ENCODE measurements around the gene NIPAL4.

NIPAL4 gene

GRCh38 chr5:157486861-157487260, 26.8 kb downstream of the NIPAL4 start:
- Mint-ChIP-seq H3K9me3 (peaks cover 2% of the 10 kb centered on the region), H3K36me3 (peaks cover 84% of the 10 kb centered on the region), H3K27ac (peak overlapping the region; percentile 95), H3K27me3 (no peaks in the 10 kb centered on the region), H3K4me3 (peak overlapping the region; percentile 55), H3K4me1 (peaks cover 52% of the 10 kb centered on the region)
- ATAC-seq, result peak; percentile 74

DNA sequence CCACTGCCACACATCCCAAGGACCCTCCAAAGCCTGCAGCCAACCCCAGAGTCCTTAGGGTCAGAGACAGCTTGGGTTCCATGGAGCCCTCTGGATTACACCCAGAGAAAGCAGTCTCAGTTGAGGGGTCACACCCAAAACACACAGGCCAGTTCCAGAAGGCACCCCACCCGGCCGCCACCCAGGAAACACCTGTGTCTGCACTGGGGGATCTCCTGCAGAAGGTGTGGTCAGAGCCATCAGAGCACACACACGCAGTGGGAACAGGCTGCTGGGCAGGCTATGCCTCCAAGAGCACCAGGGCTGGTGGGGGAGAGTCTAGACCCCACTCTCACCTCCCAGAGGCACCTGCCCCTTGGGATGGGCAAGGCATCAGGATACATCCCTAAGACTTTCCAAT, 27.3 kb downstream of the NIPAL4 start:
- no peaks in the 10 kb centered on the region for H3K27me3 Mint-ChIP-seq
- peaks cover 84% of the 10 kb centered on the region for H3K36me3 Mint-ChIP-seq
- H3K4me1 Mint-ChIP-seq, result peaks cover 48% of the 10 kb centered on the region
- peak; percentile 85 for ATAC-seq
- peaks cover 2% of the 10 kb centered on the region for H3K9me3 Mint-ChIP-seq
- peak overlapping the region; percentile 55 for H3K4me3 Mint-ChIP-seq
- peak overlapping the region; percentile 95 for H3K27ac Mint-ChIP-seq

GRCh38 chr5:157491471-157491995, 31.5 kb downstream of the NIPAL4 start:
- Mint-ChIP-seq H3K4me3 (no peak overlapping the region), H3K27ac (peak overlapping the region; percentile 95), H3K27me3 (no peaks in the 10 kb centered on the region), H3K9me3 (peaks cover 3% of the 10 kb centered on the region), H3K36me3 (peaks cover 73% of the 10 kb centered on the region), H3K4me1 (peaks cover 35% of the 10 kb centered on the region)
- no peak for ATAC-seq

DNA sequence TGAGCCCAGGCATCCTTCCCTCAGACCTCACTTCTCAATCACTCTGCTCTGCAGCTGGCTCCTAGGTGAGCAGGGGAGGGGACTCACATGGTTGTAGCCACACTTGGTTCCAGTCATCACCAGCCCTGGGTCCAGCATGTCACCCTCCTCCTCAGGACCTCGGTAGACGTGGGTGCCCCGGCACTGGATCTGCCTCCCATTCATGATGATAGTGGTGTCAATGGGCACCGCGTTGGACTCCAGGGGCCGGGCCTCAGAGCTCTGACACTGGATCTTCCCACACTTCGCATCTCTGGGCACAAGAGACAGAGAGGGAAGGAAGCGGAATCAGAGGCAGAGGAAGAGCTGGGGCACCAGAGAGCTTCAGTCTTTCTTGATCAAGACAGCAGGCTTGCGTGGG, 32.9 kb downstream of the NIPAL4 start:
- Mint-ChIP-seq H3K9me3 (peaks cover 3% of the 10 kb centered on the region), H3K4me3 (no peak overlapping the region), H3K27ac (peak overlapping the region; percentile 50), H3K36me3 (peaks cover 65% of the 10 kb centered on the region), H3K4me1 (peaks cover 22% of the 10 kb centered on the region), H3K27me3 (no peaks in the 10 kb centered on the region)
- no peak for ATAC-seq

DNA sequence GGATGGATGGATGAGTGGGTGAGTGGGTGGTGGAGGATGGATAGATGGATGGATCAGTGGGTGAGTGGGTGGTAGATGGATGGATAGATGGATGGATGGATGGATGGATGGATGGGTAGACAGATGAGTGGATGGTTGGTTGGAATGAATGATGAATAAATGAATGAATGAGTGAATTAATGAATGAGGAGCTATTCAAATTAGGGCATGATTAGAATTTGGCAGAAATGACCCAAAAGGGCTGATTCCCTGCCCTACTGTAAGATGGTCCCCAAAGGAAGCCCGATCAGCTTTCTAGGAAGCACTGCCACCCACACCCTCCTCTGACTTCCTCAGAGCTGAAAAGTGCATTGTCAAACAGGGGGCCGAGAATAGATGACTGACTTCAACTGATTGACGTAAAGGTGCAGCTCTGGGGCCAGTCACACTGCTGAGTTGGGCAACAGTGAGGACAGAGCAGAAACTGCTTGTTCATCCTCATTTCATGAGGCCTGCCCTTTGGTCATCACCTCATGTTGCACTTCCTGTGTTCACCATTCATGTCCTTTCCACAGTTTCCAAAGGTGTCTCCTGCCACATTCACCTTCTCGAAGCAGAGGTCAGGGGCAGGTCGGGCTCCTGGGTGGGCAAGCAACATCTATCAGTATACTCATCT, 34.3 kb downstream of the NIPAL4 start:
- Mint-ChIP-seq H3K36me3 (peaks cover 53% of the 10 kb centered on the region), H3K27me3 (no peaks in the 10 kb centered on the region), H3K4me1 (peaks cover 21% of the 10 kb centered on the region), H3K4me3 (no peak overlapping the region), H3K9me3 (peaks cover 3% of the 10 kb centered on the region), H3K27ac (peak overlapping the region; percentile 50)
- peak; percentile 77 for ATAC-seq

DNA sequence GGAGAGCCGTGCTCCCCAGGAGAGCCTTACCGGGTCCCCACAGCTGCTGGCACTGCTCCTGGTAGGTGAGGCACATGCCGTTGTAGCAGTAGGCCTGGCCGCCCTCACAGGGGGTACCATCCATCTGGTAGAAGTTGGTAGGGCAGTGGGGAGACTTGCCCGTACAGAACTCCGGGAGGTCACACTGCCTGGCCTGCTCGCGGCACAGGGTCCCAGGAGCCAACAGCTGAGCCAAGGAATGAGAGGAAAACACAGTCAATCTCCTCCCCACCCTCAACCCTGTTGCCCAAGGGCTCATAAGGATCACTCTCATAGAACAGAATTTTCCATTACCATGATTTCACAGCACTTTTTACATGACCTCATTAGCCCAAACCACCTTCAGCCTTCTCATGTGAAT, 36.9 kb downstream of the NIPAL4 start:
- peaks cover 3% of the 10 kb centered on the region for H3K9me3 Mint-ChIP-seq
- ATAC-seq, result no peak
- no peak overlapping the region for H3K4me3 Mint-ChIP-seq
- no peaks in the 10 kb centered on the region for H3K27me3 Mint-ChIP-seq
- H3K27ac Mint-ChIP-seq, result peak overlapping the region; percentile 69
- H3K4me1 Mint-ChIP-seq, result peaks cover 47% of the 10 kb centered on the region
- peaks cover 51% of the 10 kb centered on the region for H3K36me3 Mint-ChIP-seq

DNA sequence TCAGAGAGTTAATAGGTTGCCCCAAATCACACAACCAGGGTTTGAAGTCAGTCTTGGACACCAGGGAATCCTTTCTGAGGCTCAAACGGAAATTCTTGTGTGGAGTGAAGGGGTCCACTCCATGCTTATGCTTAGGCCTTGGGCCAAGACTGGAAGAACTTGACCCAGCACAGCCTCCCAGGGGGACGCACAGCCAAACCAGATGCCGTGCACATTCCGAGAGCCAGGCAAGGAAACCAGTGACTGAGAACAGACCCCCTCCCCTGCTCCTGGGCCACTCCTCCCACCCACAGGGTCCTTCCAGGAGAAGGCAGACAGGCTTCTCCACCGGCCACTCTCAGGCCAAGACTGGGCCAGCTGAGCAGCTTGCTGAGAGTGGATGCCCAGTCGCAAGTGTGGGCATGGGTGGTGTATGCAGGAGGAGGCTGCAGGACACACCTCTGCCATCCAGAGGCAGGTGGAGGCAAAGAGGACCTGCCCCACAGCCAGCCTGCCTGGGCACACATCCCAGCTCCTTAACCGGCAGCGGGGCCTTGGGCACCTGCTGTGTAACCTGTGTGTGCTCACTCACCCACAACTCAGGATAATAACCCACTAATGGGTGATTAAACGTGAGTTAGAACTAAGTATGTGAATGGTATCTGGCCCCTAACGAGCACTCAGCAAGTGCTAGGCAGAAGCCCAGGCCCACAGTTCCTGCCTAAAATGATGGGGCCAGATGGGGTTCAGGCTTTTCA, 38.0 kb downstream of the NIPAL4 start:
- H3K36me3 Mint-ChIP-seq, result peaks cover 46% of the 10 kb centered on the region
- H3K9me3 Mint-ChIP-seq, result peaks cover 3% of the 10 kb centered on the region
- peak overlapping the region; percentile 69 for H3K27ac Mint-ChIP-seq
- no peak for ATAC-seq
- H3K4me3 Mint-ChIP-seq, result no peak overlapping the region
- no peaks in the 10 kb centered on the region for H3K27me3 Mint-ChIP-seq
- peaks cover 59% of the 10 kb centered on the region for H3K4me1 Mint-ChIP-seq

DNA sequence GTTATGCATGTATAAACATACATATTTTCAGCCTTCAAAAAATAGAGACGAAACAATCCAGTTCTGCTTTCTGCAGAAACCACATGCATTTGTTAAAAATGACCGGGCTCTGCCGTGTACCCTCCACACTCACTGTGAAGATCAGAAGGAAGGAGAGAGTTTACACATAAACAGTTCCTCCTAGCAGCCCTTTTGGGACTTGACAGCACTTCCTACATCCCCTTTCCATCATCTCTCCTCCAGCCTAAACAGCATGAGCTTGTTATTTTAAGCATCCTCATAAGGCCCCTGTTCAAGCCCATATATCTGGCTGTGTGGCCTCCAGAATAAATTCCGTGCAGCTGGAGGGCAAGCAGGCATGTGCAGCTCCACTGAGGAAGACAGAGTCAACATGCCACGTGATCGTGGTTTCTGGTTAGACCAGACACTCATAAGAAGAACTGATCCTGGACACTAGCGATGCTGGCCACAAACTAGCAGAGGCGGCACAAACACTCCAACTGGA, 42.2 kb downstream of the NIPAL4 start:
- Mint-ChIP-seq H3K27ac (peak overlapping the region; percentile 90), H3K36me3 (peaks cover 50% of the 10 kb centered on the region), H3K4me3 (peak overlapping the region; percentile 29), H3K4me1 (peaks cover 72% of the 10 kb centered on the region), H3K9me3 (no peaks in the 10 kb centered on the region), H3K27me3 (no peaks in the 10 kb centered on the region)
- ATAC-seq, result peak; percentile 93

GRCh38 chr5:157504053-157504452, 44.0 kb downstream of the NIPAL4 start:
- Mint-ChIP-seq H3K36me3 (peaks cover 58% of the 10 kb centered on the region), H3K4me1 (peaks cover 89% of the 10 kb centered on the region)

GRCh38 chr5:157505496-157505895, 45.5 kb downstream of the NIPAL4 start:
- Mint-ChIP-seq H3K4me3 (peak overlapping the region; percentile 32), H3K27me3 (no peaks in the 10 kb centered on the region), H3K36me3 (peaks cover 57% of the 10 kb centered on the region), H3K27ac (peak overlapping the region; percentile 90), H3K4me1 (peaks cover 79% of the 10 kb centered on the region), H3K9me3 (no peaks in the 10 kb centered on the region)
- no peak for ATAC-seq

More at GRCh38 chr5:157504053-157504452, 44.0 kb downstream of the NIPAL4 start:
- H3K27me3 Mint-ChIP-seq, result no peaks in the 10 kb centered on the region
- no peak for ATAC-seq
- H3K4me3 Mint-ChIP-seq, result peak overlapping the region; percentile 19
- no peaks in the 10 kb centered on the region for H3K9me3 Mint-ChIP-seq
- peak overlapping the region; percentile 90 for H3K27ac Mint-ChIP-seq

DNA sequence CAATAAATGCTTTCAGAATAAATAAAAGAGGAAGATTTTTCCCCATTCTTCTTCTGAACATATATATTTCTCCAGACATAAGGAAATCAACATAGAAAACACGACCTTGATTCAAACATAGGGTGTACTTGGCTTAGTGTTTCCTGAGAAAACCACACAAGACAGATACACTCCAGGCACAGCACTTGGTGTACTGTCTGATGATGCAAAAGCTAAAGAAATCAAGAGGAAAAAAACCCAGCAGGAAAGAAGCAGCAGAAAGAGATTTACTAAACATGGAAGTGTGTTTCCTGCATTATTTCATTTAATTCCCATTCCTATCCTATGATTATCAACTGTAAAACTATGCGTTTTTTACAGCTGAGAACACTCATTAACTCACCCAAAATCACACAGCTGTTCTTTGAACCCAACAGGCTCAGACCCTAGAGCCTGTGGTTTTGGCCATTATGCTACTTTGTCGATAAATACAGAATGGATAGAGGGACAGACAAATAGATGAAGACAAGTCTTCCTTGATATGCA, 46.1 kb downstream of the NIPAL4 start:
- Mint-ChIP-seq H3K9me3 (no peaks in the 10 kb centered on the region), H3K36me3 (peaks cover 57% of the 10 kb centered on the region), H3K27ac (peak overlapping the region; percentile 90)

DNA sequence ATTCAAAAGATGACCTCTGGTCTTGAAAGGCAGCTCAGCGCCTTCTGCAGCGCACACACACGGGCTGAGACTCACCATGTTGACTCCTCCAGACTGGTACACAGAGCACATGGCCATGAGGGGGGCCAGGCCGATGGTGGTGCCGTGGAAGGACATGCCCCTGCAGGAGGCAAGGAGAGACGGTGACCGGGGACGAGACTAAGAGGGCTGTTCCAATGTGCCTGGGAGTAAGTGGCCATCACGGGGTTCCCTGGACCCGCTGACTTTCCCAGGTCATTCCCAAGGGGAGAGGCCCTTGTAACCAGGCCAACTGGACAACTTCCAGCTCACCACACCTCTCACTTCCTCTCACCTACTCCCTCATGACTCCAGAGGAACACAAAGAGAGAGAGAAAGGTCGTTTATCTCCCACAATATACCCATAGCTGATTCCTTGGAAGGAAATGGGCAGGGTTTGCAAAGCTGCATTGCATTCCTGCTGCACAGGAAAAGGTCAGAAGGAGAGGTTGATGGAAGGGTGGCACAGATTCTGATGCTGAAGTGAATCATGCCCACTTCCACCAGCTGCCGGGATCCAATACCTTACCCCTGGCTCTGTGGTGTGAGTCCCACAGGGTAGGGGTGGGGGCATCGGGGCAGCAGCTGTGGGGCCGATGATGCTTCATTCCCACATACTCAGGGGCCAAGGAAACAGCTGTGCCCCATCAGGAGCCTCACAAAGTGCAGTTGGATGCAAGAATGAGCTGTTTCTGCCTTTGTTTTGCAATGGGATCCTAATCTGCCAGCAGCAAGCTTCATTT, 47.2 kb downstream of the NIPAL4 start:
- no peak overlapping the region for H3K4me3 Mint-ChIP-seq
- no peaks in the 10 kb centered on the region for H3K9me3 Mint-ChIP-seq
- peaks cover 61% of the 10 kb centered on the region for H3K36me3 Mint-ChIP-seq
- peaks cover 69% of the 10 kb centered on the region for H3K4me1 Mint-ChIP-seq
- no peak for ATAC-seq
- H3K27me3 Mint-ChIP-seq, result no peaks in the 10 kb centered on the region
- peak overlapping the region; percentile 90 for H3K27ac Mint-ChIP-seq

More for the DNA sequence above, 46.1 kb downstream of the NIPAL4 start:
- Mint-ChIP-seq H3K4me3 (no peak overlapping the region), H3K27me3 (no peaks in the 10 kb centered on the region), H3K4me1 (peaks cover 72% of the 10 kb centered on the region)
- no peak for ATAC-seq

DNA sequence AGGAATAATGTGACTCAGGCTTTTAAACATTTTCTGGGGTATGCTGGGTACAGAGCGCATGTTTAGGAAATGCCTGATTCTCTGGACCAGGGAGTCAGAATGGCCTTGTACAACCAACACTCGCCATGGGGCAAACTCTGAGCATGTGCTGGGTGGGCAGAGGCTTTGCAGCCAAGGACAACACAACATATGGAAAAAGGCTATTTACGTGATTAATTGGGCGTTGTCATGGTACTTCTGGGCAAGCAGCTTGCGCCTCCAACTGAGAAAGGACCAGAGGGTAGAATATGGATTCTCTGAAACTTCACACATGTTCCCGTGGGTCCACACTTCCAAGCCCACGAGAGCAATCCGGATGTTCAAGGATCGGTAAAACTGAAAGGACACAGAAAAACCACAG, 49.1 kb downstream of the NIPAL4 start:
- H3K36me3 Mint-ChIP-seq, result peaks cover 72% of the 10 kb centered on the region
- peak overlapping the region; percentile 90 for H3K27ac Mint-ChIP-seq
- no peak overlapping the region for H3K4me3 Mint-ChIP-seq
- H3K27me3 Mint-ChIP-seq, result no peaks in the 10 kb centered on the region
- H3K4me1 Mint-ChIP-seq, result peaks cover 61% of the 10 kb centered on the region
- no peak for ATAC-seq
- H3K9me3 Mint-ChIP-seq, result no peaks in the 10 kb centered on the region

GRCh38 chr5:157509587-157509986, 49.6 kb downstream of the NIPAL4 start:
- peak overlapping the region; percentile 90 for H3K27ac Mint-ChIP-seq
- no peaks in the 10 kb centered on the region for H3K27me3 Mint-ChIP-seq
- H3K9me3 Mint-ChIP-seq, result no peaks in the 10 kb centered on the region
- no peak overlapping the region for H3K4me3 Mint-ChIP-seq
- peaks cover 60% of the 10 kb centered on the region for H3K4me1 Mint-ChIP-seq
- peaks cover 72% of the 10 kb centered on the region for H3K36me3 Mint-ChIP-seq
- peak; percentile 77 for ATAC-seq

- H3K27ac Mint-ChIP-seq, result peak overlapping the region; percentile 90
Measured at GRCh38 chr5:157510682-157511081, 50.7 kb downstream of the NIPAL4 start.

More at GRCh38 chr5:157510682-157511081, 50.7 kb downstream of the NIPAL4 start:
- H3K4me1 Mint-ChIP-seq, result peaks cover 60% of the 10 kb centered on the region
- H3K36me3 Mint-ChIP-seq, result peaks cover 74% of the 10 kb centered on the region
- no peak overlapping the region for H3K4me3 Mint-ChIP-seq
- H3K27me3 Mint-ChIP-seq, result no peaks in the 10 kb centered on the region
- no peaks in the 10 kb centered on the region for H3K9me3 Mint-ChIP-seq
- ATAC-seq, result no peak

Measured in stimulated activated memory B cell treated with anti-CD40 and anti-IgM and Interleukin-4, amounts not matched to agents 10 μg/mL and 1 μg/mL and 100 μg/mL, for 72 hours (primary cell).